IMR-90 (cell line): Measurements from ENCODE around the gene CACNG5. TPM values are rescaled to one million over a fixed set of nuclear protein-coding genes. Genes with fewer than 3 reads are reported as not detected.

ENCODE experiments used
- ATAC-seq: fragments of 200-7000 bp; cut with Tn5 transposase; 2 replicates; pipeline ENCODE4 v1.9.1; 2020; ENCODE audit warnings: low read depth, mild to moderate bottlenecking, moderate library complexity
- BruUV-seq: library from RNA; stranded (reverse); fragments of 400-500 nt; replicated peaks from 2 replicates; lab custom pipeline; 2021; lab: Mats Ljungman, UMichigan
- CTCF ChIA-PET: fragments of 300-600 bp; formaldehyde crosslinking; extraction: SDS; loops from one replicate; lab custom pipeline; 2021; ENCODE audit warnings: antibody characterized with exemption; lab: Yijun Ruan, JAX
- POLR2A ChIA-PET: fragments of 300-600 bp; sonication (Branson Sonifier 250); formaldehyde crosslinking; loops from one replicate; lab custom pipeline; 2022; ENCODE audit warnings: antibody characterized with exemption; ENCODE audit not compliant: unreplicated experiment; lab: Charles Lee
- DNase-seq: peaks from one replicate; pipeline ENCODE4 v3.0.0; 2013
- H2AFZ ChIP-seq: replicated peaks from 2 replicates; pipeline ENCODE3; 2013; ENCODE audit warnings: low read length, mild to moderate bottlenecking; ENCODE audit not compliant: poor library complexity
- H2AK5ac ChIP-seq: 2 replicates; pipeline ENCODE4 v1.6.1; 2013; ENCODE audit warnings: low read depth, low read length, inconsistent platforms
- H2AK9ac ChIP-seq: replicated peaks from 2 replicates; pipeline ENCODE3; 2013; ENCODE audit warnings: mild to moderate bottlenecking, low read depth, low read length, moderate library complexity; ENCODE audit not compliant: poor library complexity
- H2BK120ac ChIP-seq: 2 replicates; pipeline ENCODE4 v1.6.1; 2013; ENCODE audit warnings: low read depth, low read length, inconsistent platforms
- H2BK15ac ChIP-seq: 3 replicates; pipeline ENCODE4 v1.6.1; 2013; ENCODE audit warnings: low read depth, low read length, inconsistent platforms
- H2BK20ac ChIP-seq: 2 replicates; pipeline ENCODE4 v1.6.1; 2013; ENCODE audit warnings: low read depth, mild to moderate bottlenecking, inconsistent platforms, low read length, moderate library complexity
- H2BK5ac ChIP-seq: 2 replicates; pipeline ENCODE4 v1.6.1; 2013; ENCODE audit warnings: mild to moderate bottlenecking, low read depth, low read length, inconsistent platforms; ENCODE audit not compliant: poor library complexity, severe bottlenecking
- H3K14ac ChIP-seq: replicated peaks from 2 replicates; pipeline ENCODE4 v1.6.1; 2013; ENCODE audit warnings: low read depth, low read length, inconsistent platforms
- H3K18ac ChIP-seq: 2 replicates; pipeline ENCODE4 v1.6.1; 2013; ENCODE audit warnings: low read depth, low read length, control low read depth
- H3K23ac ChIP-seq: 2 replicates; pipeline ENCODE4 v1.6.1; 2013; ENCODE audit warnings: low read depth, low read length, inconsistent platforms
- H3K27ac ChIP-seq: 2 replicates; pipeline ENCODE4 v1.5.1; 2013; ENCODE audit warnings: mild to moderate bottlenecking, control low read depth, low read length; ENCODE audit not compliant: insufficient read depth
- H3K27me3 ChIP-seq: 2 replicates; pipeline ENCODE4 v1.6.1; 2013; ENCODE audit warnings: low read length; ENCODE audit not compliant: control insufficient read depth, insufficient read depth
- H3K36me3 ChIP-seq: 2 replicates; pipeline ENCODE4 v1.6.1; 2013; ENCODE audit warnings: low read length, mixed read lengths; ENCODE audit not compliant: control insufficient read depth, insufficient read depth
- H3K4ac ChIP-seq: 2 replicates; pipeline ENCODE4 v1.6.1; 2013; ENCODE audit warnings: low read depth, low read length, inconsistent platforms
- H3K4me1 ChIP-seq: 2 replicates; pipeline ENCODE4 v1.6.1; 2013; ENCODE audit warnings: low read length, mixed read lengths; ENCODE audit not compliant: control insufficient read depth, insufficient read depth
- H3K4me2 ChIP-seq: 2 replicates; pipeline ENCODE4 v1.6.1; 2013; ENCODE audit warnings: low read depth, mild to moderate bottlenecking, control low read depth, low read length, moderate library complexity
- H3K4me3 ChIP-seq: 2 replicates; pipeline ENCODE4 v1.5.1; 2013; ENCODE audit warnings: low read depth, mild to moderate bottlenecking, control low read depth, low read length, moderate library complexity; ENCODE audit not compliant: insufficient read depth
- H3K56ac ChIP-seq: 2 replicates; pipeline ENCODE4 v1.6.1; 2013; ENCODE audit warnings: low read length, inconsistent platforms; ENCODE audit not compliant: insufficient read depth; ENCODE audit errors: extremely low read depth
- H3K79me1 ChIP-seq, 2 experiments: 2 replicates each; pipeline ENCODE4 v1.6.1; 2013; ENCODE audit warnings: low read length in 2 of 2, inconsistent platforms in 1 of 2, low read depth in 1 of 2
- H3K9ac ChIP-seq: 2 replicates; pipeline ENCODE4 v1.6.1; 2013; ENCODE audit warnings: low read depth, low read length, control low read depth
- H3K9me1 ChIP-seq: 2 replicates; pipeline ENCODE4 v1.6.1; 2013; ENCODE audit warnings: low read length, inconsistent platforms; ENCODE audit not compliant: insufficient read depth
- H3K9me3 ChIP-seq: 2 replicates; pipeline ENCODE4 v1.6.1; 2013; ENCODE audit warnings: low read length; ENCODE audit not compliant: control insufficient read depth, insufficient read depth
- H4K20me1 ChIP-seq: 2 replicates; pipeline ENCODE4 v1.6.1; 2013; ENCODE audit warnings: low read length, inconsistent platforms; ENCODE audit not compliant: insufficient read depth
- H4K5ac ChIP-seq: 2 replicates; pipeline ENCODE4 v1.6.1; 2013; ENCODE audit warnings: mild to moderate bottlenecking, low read depth, low read length, control low read depth
- H4K8ac ChIP-seq, 2 experiments: 2 replicates each; pipeline ENCODE4 v1.6.1; 2013; ENCODE audit warnings: low read depth in 2 of 2, low read length in 2 of 2, control low read depth in 1 of 2, inconsistent platforms in 1 of 2
- H4K91ac ChIP-seq: 2 replicates; pipeline ENCODE4 v1.6.1; 2013; ENCODE audit warnings: low read depth, low read length, inconsistent platforms; ENCODE audit not compliant: insufficient read depth
- BHLHE40 ChIP-seq: fragments of 150-350 bp; IDR thresholded peaks from 2 replicates; pipeline ENCODE4 v1.6.1; 2016; ENCODE audit warnings: mild to moderate bottlenecking, low read depth, low read length
- CEBPB ChIP-seq: IDR thresholded peaks from 2 replicates; pipeline ENCODE4 v1.6.1; 2012; ENCODE audit warnings: low read depth, low read length, improper control_type of control experiment
- CHD1 ChIP-seq: IDR thresholded peaks from 2 replicates; pipeline ENCODE4 v1.6.1; 2012; ENCODE audit warnings: low read depth, low read length, improper control_type of control experiment
- CTCF ChIP-seq: conservative IDR thresholded peaks from 2 replicates; pipeline ENCODE4 v1.5.1; 2012; ENCODE audit warnings: mild to moderate bottlenecking, low read depth, low read length, improper control_type of control experiment
- ELK1 ChIP-seq: fragments of 150-350 bp; IDR thresholded peaks from 2 replicates; pipeline ENCODE4 v1.6.1; 2016; ENCODE audit warnings: low read depth, mild to moderate bottlenecking, low read length, moderate library complexity, borderline replicate concordance
- FOS ChIP-seq: fragments of 150-350 bp; IDR thresholded peaks from 2 replicates; pipeline ENCODE4 v1.6.1; 2016; ENCODE audit warnings: low read depth, low read length
- MAFK ChIP-seq: IDR thresholded peaks from 2 replicates; pipeline ENCODE4 v1.6.1; 2012; ENCODE audit warnings: low read depth, low read length, improper control_type of control experiment
- MAZ ChIP-seq: IDR thresholded peaks from 2 replicates; pipeline ENCODE4 v1.6.1; 2012; ENCODE audit warnings: low read depth, mild to moderate bottlenecking, low read length, improper control_type of control experiment, moderate library complexity, borderline replicate concordance
- MXI1 ChIP-seq: IDR thresholded peaks from 2 replicates; pipeline ENCODE4 v1.6.1; 2012; ENCODE audit warnings: low read depth, mild to moderate bottlenecking, low read length, moderate library complexity, borderline replicate concordance
- NFE2L2 ChIP-seq: fragments of 150-350 bp; IDR thresholded peaks from 2 replicates; pipeline ENCODE4 v1.6.1; 2016; ENCODE audit warnings: low read depth, mild to moderate bottlenecking, low read length
- POLR2A ChIP-seq: IDR thresholded peaks from 2 replicates; pipeline ENCODE4 v1.6.1; 2012; ENCODE audit warnings: mild to moderate bottlenecking, low read depth, low read length
- RAD21 ChIP-seq: IDR thresholded peaks from 2 replicates; pipeline ENCODE4 v1.6.1; 2012; ENCODE audit warnings: low read length, improper control_type of control experiment
- RCOR1 ChIP-seq: IDR thresholded peaks from 2 replicates; pipeline ENCODE4 v1.6.1; 2012; ENCODE audit warnings: mild to moderate bottlenecking, low read length, improper control_type of control experiment; ENCODE audit not compliant: insufficient replicate concordance
- RFX5 ChIP-seq: IDR thresholded peaks from 2 replicates; pipeline ENCODE4 v1.8.0; 2012; ENCODE audit warnings: low read depth, mild to moderate bottlenecking, low read length, moderate library complexity
- SMC3 ChIP-seq: fragments of 150-350 bp; IDR thresholded peaks from 2 replicates; pipeline ENCODE4 v1.6.1; 2016; ENCODE audit warnings: low read depth, mild to moderate bottlenecking, antibody characterized with exemption, low read length, moderate library complexity
- USF2 ChIP-seq: fragments of 150-350 bp; IDR thresholded peaks from 2 replicates; pipeline ENCODE4 v1.6.1; 2017; ENCODE audit warnings: mild to moderate bottlenecking, antibody characterized with exemption, low read length, low read depth
- WGBS, 2 experiments: methylation state at CpG; one replicate each; pipeline versions ENCODE4 v1.1.5 to v1.1.7; 2013; ENCODE audit warnings: missing lambda C conversion rate in 2 of 2; ENCODE audit not compliant: insufficient read length in 1 of 2; ENCODE audit errors: extremely low coverage in 2 of 2; 5-methylcytosine and 5-hydroxymethylcytosine counted together
- dilution Hi-C: fragments of 300-500 bp; cut with HindIII; formaldehyde crosslinking; loops from one replicate; pipeline ENCODE4 v1.14.3; 2018; ENCODE audit warnings: low sequenced_read_pairs; ENCODE audit not compliant: unreplicated experiment
- in situ Hi-C: fragments of 300-500 bp; cut with MboI; formaldehyde crosslinking; loops from 3 replicates; pipeline ENCODE4 v1.14.3; 2019; ENCODE audit warnings: low sequenced_read_pairs, inconsistent platforms, mixed read lengths
- intact Hi-C: fragments of 100-400 bp; cut with micrococcal nuclease; formaldehyde crosslinking; loops from 2 replicates; pipeline ENCODE4 v1.10.0; 2022
- polyA plus RNA-seq, 3 experiments: library from polyadenylated mRNA; depleted of rRNA; stranded (reverse); fragments of >200 nt; gene quantifications; 2 replicates each; pipeline ENCODE4 v1.2.3, GENCODE V29; 2012; ENCODE audit warnings: low replicate concordance in 1 of 3
- total RNA-seq: library from RNA; depleted of rRNA; stranded (reverse); fragments of >200 nt; gene quantifications from 2 replicates; pipeline ENCODE4 v1.2.3, GENCODE V29; 2012

Gene CACNG5
- total and polyA plus RNA-seq, 2 of the 4 experiments (the other 2 are of a cell fraction), result not detected

GRCh38 chr17:66893382-66893781, 58.5 kb downstream of the CACNG5 start:
- H4K20me1 ChIP-seq, result no peaks in the 10 kb centered on the region
- peak; percentile 4 for DNase-seq
- intact Hi-C loops, result no loop called here

More at GRCh38 chr17:66893382-66893781, 58.5 kb downstream of the CACNG5 start:
- Histone ChIP-seq H3K14ac (no peak overlapping the region), H3K27me3 (peaks cover 46% of the 10 kb centered on the region), H4K5ac (no peak overlapping the region), H4K8ac (no peak overlapping the region), H3K56ac (no peak overlapping the region), H2AK5ac (no peak overlapping the region), H2BK20ac (no peak overlapping the region), H3K79me1 (no peaks in the 10 kb centered on the region), H3K23ac (no peak overlapping the region), H3K18ac (no peak overlapping the region), H3K4me2 (no peak overlapping the region), H3K27ac (no peak overlapping the region), H2AFZ (no peak overlapping the region), H3K36me3 (no peaks in the 10 kb centered on the region), H3K9ac (no peak overlapping the region), H2BK15ac (no peak overlapping the region), H2BK5ac (no peak overlapping the region), H3K4me1 (no peaks in the 10 kb centered on the region), H4K91ac (no peak overlapping the region), H2AK9ac (no peak overlapping the region), H3K9me1 (no peaks in the 10 kb centered on the region), H3K4ac (no peak overlapping the region), H3K9me3 (no peaks in the 10 kb centered on the region), H3K4me3 (no peak overlapping the region), H2BK120ac (no peak overlapping the region)
- ChIA-PET CTCF (no interaction called here), POLR2A (no interaction called here)
- in situ Hi-C loops (no loop called here), dilution Hi-C loops (no loop called here)
- BruUV-seq, result no TSS peak
- WGBS, 2 experiments, result 47% methylated on average over 3 of the region's 6 CpGs; no CpG with 5 or more reads in 1 of the 2 experiments
- ATAC-seq, result no peak
- no peak for TF ChIP-seq CHD1
- no peak for TF ChIP-seq MAZ
- TF ChIP-seq MXI1, result no peak
- no peak for TF ChIP-seq RFX5
- TF ChIP-seq FOS, result no peak
- TF ChIP-seq ELK1, result no peak
- no peak for TF ChIP-seq BHLHE40
- no peak for TF ChIP-seq POLR2A
- no peak for TF ChIP-seq RCOR1
- no peak for TF ChIP-seq CEBPB
- no peak for TF ChIP-seq SMC3
- TF ChIP-seq CTCF, result no peak
- no peak for TF ChIP-seq USF2
- TF ChIP-seq RAD21, result no peak
- TF ChIP-seq MAFK, result no peak
- TF ChIP-seq NFE2L2, result no peak
